ENCODE results near the gene RNF25. TPM values are rescaled to one million over a fixed set of nuclear protein-coding genes. Genes with fewer than 3 reads are reported as not detected.

The RNF25 gene
- polyA plus RNA-seq, 2 of the 4 experiments (the other 2 are of a cell fraction): 33.8 to 61.5 TPM

DNA sequence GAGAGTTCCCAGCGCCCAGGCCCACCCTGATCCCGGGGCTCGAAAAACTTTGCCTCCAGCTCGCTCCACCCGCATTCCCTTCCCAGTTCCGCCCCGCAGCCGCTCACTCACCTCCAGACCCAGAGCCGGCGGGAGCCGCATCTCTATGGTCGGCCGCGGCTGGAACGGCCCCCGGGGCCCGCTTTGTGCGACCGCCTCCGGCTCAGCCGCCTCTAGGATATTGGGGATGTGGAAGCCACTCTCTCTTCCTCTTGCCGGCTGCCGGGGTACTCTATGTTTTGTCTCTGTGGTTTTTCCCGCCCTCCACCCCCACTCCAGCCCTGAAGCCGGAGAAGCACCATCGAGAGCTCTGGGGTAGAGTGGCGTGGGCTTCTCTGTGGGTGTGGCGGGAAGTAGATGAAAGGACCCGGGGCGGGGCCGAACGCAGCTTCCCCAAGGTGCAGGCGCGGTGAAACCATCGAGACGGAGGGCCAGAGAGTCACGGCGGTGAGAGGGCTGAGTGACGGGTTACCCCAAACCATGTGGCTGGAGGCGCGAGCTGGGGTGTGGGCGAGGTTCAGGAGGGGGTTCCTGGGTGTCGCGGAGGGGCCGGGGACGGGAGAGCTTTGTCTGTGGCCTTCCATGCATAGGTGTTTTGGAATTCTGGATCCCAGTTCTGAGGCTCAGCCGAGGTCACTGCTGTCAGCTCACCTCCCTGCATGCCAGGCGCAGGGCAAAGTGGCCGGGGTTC lies 12.4 kb downstream of the RNF25 start, which contains the start of the genes BCS1L and ZNF142:
Gene BCS1L, plus strand, starts transcription at position 426 of the 730 bp plus-strand sequence. CDS start 1,305 bp downstream, outside the sequence.
Gene ZNF142, minus strand, starts transcription at position 366 of the 730 bp plus-strand sequence. CDS start 3,194 bp downstream, outside the sequence.
- Histone ChIP-seq H3K27ac (peak within 1 kb of the TSS; percentile 93 to 95), H3K9me3 (no peaks in the 10 kb centered on the region), H3K4me2 (peak within 1 kb of the TSS; percentile 79), H3K4me3 (peak within 1 kb of the TSS; percentile 77), H3K4me1 (peaks cover 14% of the 10 kb centered on the region; the same call in 2 of the 3 replicates)
- ChIA-PET POLR2A (interaction anchor here (0.6 to 4.0 kb wide), 5 partner anchors 13 to 431 kb away, joined by 3 to 37 read pairs (median 3); partner anchors contain the start of genes RNF25 and STK36), CTCF (interaction anchor here (0.6 to 7.8 kb wide), 17 partner anchors 11 to 376 kb away, joined by 3 to 76 read pairs (median 4); partner anchors contain the start of genes RNF25, STK36 and TTLL4)
- ATAC-seq: peak; percentile 94 to 96
- no peak for FAIRE-seq
- WGBS (ENCODE audit: missing lambda C conversion rate): 1% methylated on average over 32 of the region's 49 CpGs
- peak; percentile 90 to 92 for DNase-seq (ENCODE audit: low read depth in 1 of 2, low spot score in 1 of 2)
- TF ChIP-seq, protein P1, sequence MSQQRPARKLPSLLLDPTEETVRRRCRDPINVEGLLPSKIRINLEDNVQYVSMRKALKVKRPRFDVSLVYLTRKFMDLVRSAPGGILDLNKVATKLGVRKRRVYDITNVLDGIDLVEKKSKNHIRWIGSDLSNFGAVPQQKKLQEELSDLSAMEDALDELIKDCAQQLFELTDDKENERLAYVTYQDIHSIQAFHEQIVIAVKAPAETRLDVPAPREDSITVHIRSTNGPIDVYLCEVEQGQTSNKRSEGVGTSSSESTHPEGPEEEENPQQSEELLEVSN (IDR thresholded peaks at IDR 0.05; ENCODE audit: borderline replicate concordance, low read depth): peak; percentile 71
- peak; percentile 14 to 84; a peak in 2 of 5 replicates for TF ChIP-seq JUN (IDR thresholded peaks at IDR 0.05)
- TF ChIP-seq, protein P2, sequence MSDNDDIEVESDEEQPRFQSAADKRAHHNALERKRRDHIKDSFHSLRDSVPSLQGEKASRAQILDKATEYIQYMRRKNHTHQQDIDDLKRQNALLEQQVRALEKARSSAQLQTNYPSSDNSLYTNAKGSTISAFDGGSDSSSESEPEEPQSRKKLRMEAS (IDR thresholded peaks at IDR 0.05): peak; percentile 98
- TF ChIP-seq HOXB5 (CRISPR knock-in tag; IDR thresholded peaks at IDR 0.05): no peak
- TF ChIP-seq, protein P3, sequence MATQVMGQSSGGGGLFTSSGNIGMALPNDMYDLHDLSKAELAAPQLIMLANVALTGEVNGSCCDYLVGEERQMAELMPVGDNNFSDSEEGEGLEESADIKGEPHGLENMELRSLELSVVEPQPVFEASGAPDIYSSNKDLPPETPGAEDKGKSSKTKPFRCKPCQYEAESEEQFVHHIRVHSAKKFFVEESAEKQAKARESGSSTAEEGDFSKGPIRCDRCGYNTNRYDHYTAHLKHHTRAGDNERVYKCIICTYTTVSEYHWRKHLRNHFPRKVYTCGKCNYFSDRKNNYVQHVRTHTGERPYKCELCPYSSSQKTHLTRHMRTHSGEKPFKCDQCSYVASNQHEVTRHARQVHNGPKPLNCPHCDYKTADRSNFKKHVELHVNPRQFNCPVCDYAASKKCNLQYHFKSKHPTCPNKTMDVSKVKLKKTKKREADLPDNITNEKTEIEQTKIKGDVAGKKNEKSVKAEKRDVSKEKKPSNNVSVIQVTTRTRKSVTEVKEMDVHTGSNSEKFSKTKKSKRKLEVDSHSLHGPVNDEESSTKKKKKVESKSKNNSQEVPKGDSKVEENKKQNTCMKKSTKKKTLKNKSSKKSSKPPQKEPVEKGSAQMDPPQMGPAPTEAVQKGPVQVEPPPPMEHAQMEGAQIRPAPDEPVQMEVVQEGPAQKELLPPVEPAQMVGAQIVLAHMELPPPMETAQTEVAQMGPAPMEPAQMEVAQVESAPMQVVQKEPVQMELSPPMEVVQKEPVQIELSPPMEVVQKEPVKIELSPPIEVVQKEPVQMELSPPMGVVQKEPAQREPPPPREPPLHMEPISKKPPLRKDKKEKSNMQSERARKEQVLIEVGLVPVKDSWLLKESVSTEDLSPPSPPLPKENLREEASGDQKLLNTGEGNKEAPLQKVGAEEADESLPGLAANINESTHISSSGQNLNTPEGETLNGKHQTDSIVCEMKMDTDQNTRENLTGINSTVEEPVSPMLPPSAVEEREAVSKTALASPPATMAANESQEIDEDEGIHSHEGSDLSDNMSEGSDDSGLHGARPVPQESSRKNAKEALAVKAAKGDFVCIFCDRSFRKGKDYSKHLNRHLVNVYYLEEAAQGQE (IDR thresholded peaks at IDR 0.05): no peak
- peak; percentile 47; the same call in 1 of the 2 replicates for TF ChIP-seq KDM5A (IDR thresholded peaks at IDR 0.05)
- no peak for TF ChIP-seq NFE2L2 (conservative IDR thresholded peaks at IDR 0.05; ENCODE audit: low read length)
- TF ChIP-seq MAFK (IDR thresholded peaks at IDR 0.05; ENCODE audit: partially characterized antibody): no peak
- no peak for TF ChIP-seq FOSB (CRISPR knock-in tag; IDR thresholded peaks at IDR 0.05)
- TF ChIP-seq, protein P4, sequence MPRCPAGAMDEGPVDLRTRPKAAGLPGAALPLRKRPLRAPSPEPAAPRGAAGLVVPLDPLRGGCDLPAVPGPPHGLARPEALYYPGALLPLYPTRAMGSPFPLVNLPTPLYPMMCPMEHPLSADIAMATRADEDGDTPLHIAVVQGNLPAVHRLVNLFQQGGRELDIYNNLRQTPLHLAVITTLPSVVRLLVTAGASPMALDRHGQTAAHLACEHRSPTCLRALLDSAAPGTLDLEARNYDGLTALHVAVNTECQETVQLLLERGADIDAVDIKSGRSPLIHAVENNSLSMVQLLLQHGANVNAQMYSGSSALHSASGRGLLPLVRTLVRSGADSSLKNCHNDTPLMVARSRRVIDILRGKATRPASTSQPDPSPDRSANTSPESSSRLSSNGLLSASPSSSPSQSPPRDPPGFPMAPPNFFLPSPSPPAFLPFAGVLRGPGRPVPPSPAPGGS (IDR thresholded peaks at IDR 0.05): peak; percentile 88; the same call in 1 of the 3 replicates
- TF ChIP-seq TP53 (CRISPR knock-in tag; IDR thresholded peaks at IDR 0.05): no peak
- TF ChIP-seq POLR2A (IDR thresholded peaks at IDR 0.05; ENCODE audit: low read length): peak; percentile 91
- peak; percentile 49; the same call in 1 of the 2 replicates for TF ChIP-seq MYC (IDR thresholded peaks at IDR 0.05; ENCODE audit: borderline replicate concordance, low read length)
- no peak for TF ChIP-seq FOSL2 (IDR thresholded peaks at IDR 0.05)
- 0 out of 2 replicates have a peak, but pooled peaks have one; percentile 6 for TF ChIP-seq FOSL2 (CRISPR knock-in tag; IDR thresholded peaks at IDR 0.05)
- TF ChIP-seq HOXB13 (CRISPR knock-in tag; IDR thresholded peaks at IDR 0.05; ENCODE audit: low read depth): no peak

DNA sequence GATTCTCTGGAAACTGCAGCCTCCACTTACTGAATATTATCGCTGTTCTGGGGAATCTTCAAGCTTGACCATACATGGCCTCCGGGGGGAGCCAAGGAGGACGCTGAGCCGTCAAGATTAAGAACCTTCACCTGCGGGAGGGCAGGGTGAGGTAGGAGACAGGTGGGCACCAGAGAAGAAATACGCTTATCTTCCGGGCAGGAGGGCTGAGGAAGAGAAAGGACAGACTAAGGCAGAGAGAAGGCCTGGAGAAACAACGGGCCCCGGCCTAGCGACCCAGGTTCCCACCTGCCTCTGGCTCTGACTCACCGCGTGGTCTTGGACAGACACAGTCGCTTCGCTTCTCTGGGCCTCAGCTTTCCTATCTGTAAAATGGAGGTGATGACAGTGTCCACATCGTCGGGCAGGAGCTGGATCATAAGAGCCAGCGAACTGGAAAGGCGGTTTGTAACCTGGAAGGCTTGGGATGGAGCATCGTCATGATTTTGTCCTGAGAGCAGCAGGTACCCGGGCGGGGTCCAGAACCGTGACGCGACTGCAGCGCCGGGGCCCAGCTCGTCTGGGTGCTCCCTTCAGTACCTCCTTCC lies 13.0 kb downstream of the RNF25 start:
- POLR2A ChIA-PET: interaction anchor here (1.0 to 4.0 kb wide), 4 partner anchors 13 to 240 kb away, joined by 3 to 37 read pairs (median 4); partner anchors contain the start of genes RNF25 and STK36
- WGBS (ENCODE audit: missing lambda C conversion rate): 1% methylated on average over 27 of the region's 27 CpGs
- Histone ChIP-seq H3K4me2 (peak overlapping the region; percentile 79), H3K27ac (peak overlapping the region; percentile 93 to 95), H3K4me1 (peaks cover 14% of the 10 kb centered on the region; the same call in 2 of the 3 replicates), H3K9me3 (no peaks in the 10 kb centered on the region), H3K4me3 (peak overlapping the region; percentile 77)
- ATAC-seq (peak; percentile 75 to 77), DNase-seq (ENCODE audit: low read depth in 1 of 2, low spot score in 1 of 2) (peak; percentile 72 to 75), FAIRE-seq (no peak)
- CTCF ChIA-PET: interaction anchor here (0.8 to 7.8 kb wide), 19 partner anchors 11 to 376 kb away, joined by 3 to 76 read pairs (median 4); partner anchors contain the start of genes RNF25, STK36 and TTLL4
- TF ChIP-seq HOXB5 (CRISPR knock-in tag; IDR thresholded peaks at IDR 0.05) (0 out of 2 replicates have a peak, but pooled peaks have one; percentile 40), MYC (IDR thresholded peaks at IDR 0.05; ENCODE audit: borderline replicate concordance, low read length) (peak; percentile 70; the same call in 1 of the 2 replicates), ZNF302 (CRISPR knock-in tag; IDR thresholded peaks at IDR 0.05) (no peak), KDM1A (IDR thresholded peaks at IDR 0.05; ENCODE audit: low read depth) (peak; percentile 68; the same call in 1 of the 2 replicates), FOSL2 (IDR thresholded peaks at IDR 0.05) (no peak), FOSL2 (CRISPR knock-in tag; IDR thresholded peaks at IDR 0.05) (peak; percentile 51), JUN (IDR thresholded peaks at IDR 0.05) (no peak), FOSB (CRISPR knock-in tag; IDR thresholded peaks at IDR 0.05) (no peak), HEYL (CRISPR knock-in tag; IDR thresholded peaks at IDR 0.05) (no peak), RFX5 (IDR thresholded peaks at IDR 0.05) (0 out of 2 replicates have a peak, but pooled peaks have one; percentile 13), KDM5A (IDR thresholded peaks at IDR 0.05) (no peak)
- TF ChIP-seq, protein P5, sequence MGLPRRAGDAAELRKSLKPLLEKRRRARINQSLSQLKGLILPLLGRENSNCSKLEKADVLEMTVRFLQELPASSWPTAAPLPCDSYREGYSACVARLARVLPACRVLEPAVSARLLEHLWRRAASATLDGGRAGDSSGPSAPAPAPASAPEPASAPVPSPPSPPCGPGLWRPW (IDR thresholded peaks at IDR 0.05): no peak
- TF ChIP-seq, protein P2 (IDR thresholded peaks at IDR 0.05): peak; percentile 67
- TF ChIP-seq, protein P6, sequence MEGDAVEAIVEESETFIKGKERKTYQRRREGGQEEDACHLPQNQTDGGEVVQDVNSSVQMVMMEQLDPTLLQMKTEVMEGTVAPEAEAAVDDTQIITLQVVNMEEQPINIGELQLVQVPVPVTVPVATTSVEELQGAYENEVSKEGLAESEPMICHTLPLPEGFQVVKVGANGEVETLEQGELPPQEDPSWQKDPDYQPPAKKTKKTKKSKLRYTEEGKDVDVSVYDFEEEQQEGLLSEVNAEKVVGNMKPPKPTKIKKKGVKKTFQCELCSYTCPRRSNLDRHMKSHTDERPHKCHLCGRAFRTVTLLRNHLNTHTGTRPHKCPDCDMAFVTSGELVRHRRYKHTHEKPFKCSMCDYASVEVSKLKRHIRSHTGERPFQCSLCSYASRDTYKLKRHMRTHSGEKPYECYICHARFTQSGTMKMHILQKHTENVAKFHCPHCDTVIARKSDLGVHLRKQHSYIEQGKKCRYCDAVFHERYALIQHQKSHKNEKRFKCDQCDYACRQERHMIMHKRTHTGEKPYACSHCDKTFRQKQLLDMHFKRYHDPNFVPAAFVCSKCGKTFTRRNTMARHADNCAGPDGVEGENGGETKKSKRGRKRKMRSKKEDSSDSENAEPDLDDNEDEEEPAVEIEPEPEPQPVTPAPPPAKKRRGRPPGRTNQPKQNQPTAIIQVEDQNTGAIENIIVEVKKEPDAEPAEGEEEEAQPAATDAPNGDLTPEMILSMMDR (IDR thresholded peaks at IDR 0.05): peak; percentile 59
- TF ChIP-seq, protein P7, sequence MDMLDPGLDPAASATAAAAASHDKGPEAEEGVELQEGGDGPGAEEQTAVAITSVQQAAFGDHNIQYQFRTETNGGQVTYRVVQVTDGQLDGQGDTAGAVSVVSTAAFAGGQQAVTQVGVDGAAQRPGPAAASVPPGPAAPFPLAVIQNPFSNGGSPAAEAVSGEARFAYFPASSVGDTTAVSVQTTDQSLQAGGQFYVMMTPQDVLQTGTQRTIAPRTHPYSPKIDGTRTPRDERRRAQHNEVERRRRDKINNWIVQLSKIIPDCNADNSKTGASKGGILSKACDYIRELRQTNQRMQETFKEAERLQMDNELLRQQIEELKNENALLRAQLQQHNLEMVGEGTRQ (IDR thresholded peaks at IDR 0.05): no peak

Data from A549 (cell line).